Caco-2 (cell line): Measurements from ENCODE around the gene RBFA. TPM values are rescaled to one million over a fixed set of nuclear protein-coding genes. Genes with fewer than 3 reads are reported as not detected.
A peak's percentile ranks its signal among the peaks of the same experiment; 100 is the strongest.

Experiments
- BruUV-seq: library from RNA; stranded (reverse); fragments of 400-500 nt; replicated peaks from 2 replicates; lab custom pipeline; 2021; lab: Mats Ljungman, UMichigan
- CTCF ChIA-PET: fragments of 300-600 bp; sonication (Branson Sonifier 250); formaldehyde crosslinking; loops from one replicate; lab custom pipeline; 2022; ENCODE audit warnings: antibody characterized with exemption; lab: Charles Lee
- POLR2A ChIA-PET: fragments of 300-600 bp; sonication (Branson Sonifier 250); formaldehyde crosslinking; loops from one replicate; lab custom pipeline; 2022; ENCODE audit warnings: antibody characterized with exemption; lab: Charles Lee
- DNase-seq, 2 experiments: peaks; one replicate each; pipeline versions ENCODE4 v3.0.0 to v3.0.0-alpha.2; 2020 to 2022
- H3K27me3 ChIP-seq: replicated peaks from 2 replicates; pipeline ENCODE4 v1.6.0; 2011; ENCODE audit warnings: low read length; ENCODE audit not compliant: control insufficient read depth, insufficient read depth
- H3K36me3 ChIP-seq: 2 replicates; pipeline ENCODE4 v1.5.1; 2011; ENCODE audit warnings: low read length; ENCODE audit not compliant: control insufficient read depth, insufficient read depth
- H3K4me1 ChIP-seq: fragments of 250-450 bp; sonication (Bioruptor Pico); 2 replicates; pipeline ENCODE4 v1.5.1; 2020; ENCODE audit warnings: mild to moderate bottlenecking
- H3K4me3 ChIP-seq: 2 replicates; pipeline ENCODE4 v1.5.1; 2011; ENCODE audit warnings: low read depth, mild to moderate bottlenecking, control low read depth, low read length
- H3K9me3 ChIP-seq: fragments of 250-450 bp; sonication (Bioruptor Pico); 2 replicates; pipeline ENCODE4 v1.5.1; 2020; ENCODE audit warnings: mild to moderate bottlenecking, moderate library complexity
- H3K27ac Mint-ChIP-seq: one replicate; pipeline ENCODE4 v1.8.0; 2022; ENCODE audit warnings: mixed read lengths; ENCODE audit not compliant: unreplicated experiment
- H3K27me3 Mint-ChIP-seq: one replicate; pipeline ENCODE4 v1.8.0; 2022; ENCODE audit warnings: mixed read lengths; ENCODE audit not compliant: insufficient read depth, unreplicated experiment
- H3K36me3 Mint-ChIP-seq: one replicate; pipeline ENCODE4 v1.8.0; 2022; ENCODE audit warnings: mild to moderate bottlenecking, mixed read lengths; ENCODE audit not compliant: insufficient read depth, unreplicated experiment
- H3K4me1 Mint-ChIP-seq: one replicate; pipeline ENCODE4 v1.8.0; 2022; ENCODE audit warnings: low read depth, mixed read lengths; ENCODE audit not compliant: unreplicated experiment
- H3K4me3 Mint-ChIP-seq: one replicate; pipeline ENCODE4 v1.8.0; 2022; ENCODE audit warnings: mild to moderate bottlenecking, moderate library complexity, mixed read lengths; ENCODE audit not compliant: unreplicated experiment
- H3K9me3 Mint-ChIP-seq: one replicate; pipeline ENCODE4 v1.8.0; 2022; ENCODE audit warnings: mixed read lengths; ENCODE audit not compliant: unreplicated experiment
- CTCF ChIP-seq, 2 experiments: fragments of 200-600 bp in 1 of 2; IDR thresholded peaks; 1 replicate in 1 of 2; 2 replicates in 1 of 2; pipeline versions ENCODE4 v1.5.1 to v1.8.0; 2011 to 2022; ENCODE audit warnings: antibody characterized with exemption in 1 of 2, control low read depth in 1 of 2, inconsistent platforms in 1 of 2, low read depth in 1 of 2, low read length in 1 of 2, mild to moderate bottlenecking in 1 of 2, moderate library complexity in 1 of 2; ENCODE audit not compliant: insufficient read depth in 1 of 2, severe bottlenecking in 1 of 2, unreplicated experiment in 1 of 2
- intact Hi-C: fragments of 100-400 bp; cut with micrococcal nuclease; formaldehyde crosslinking; loops from one replicate; pipeline ENCODE4 v1.10.0; 2022; ENCODE audit not compliant: unreplicated experiment
- total RNA-seq: library from RNA; stranded (reverse); gene quantifications from 2 replicates; pipeline ENCODE4 v1.2.3, GENCODE V29; 2022

RBFA gene
- total RNA-seq, 1 experiment from 2014 or later: 19.2 TPM

- no peak for TF ChIP-seq CTCF (IDR thresholded peaks at IDR 0.05; ENCODE audit: insufficient read depth in 1 of 2, low read depth in 1 of 2, low read length in 1 of 2, severe bottlenecking in 1 of 2, unreplicated experiment in 1 of 2)
- Mint-ChIP-seq H3K36me3 (peaks cover 26% of the 10 kb centered on the region), H3K27ac (peak overlapping the region; percentile 35)
Measured at GRCh38 chr18:79986726-79987125, 47.5 kb upstream of the RBFA start.

GRCh38 chr18:79987566-79987965, 46.7 kb upstream of the RBFA start:
- peaks cover 19% of the 10 kb centered on the region for H3K36me3 Mint-ChIP-seq
- H3K4me1 ChIP-seq: no peaks in the 10 kb centered on the region
- TSS peak; percentile 43 for BruUV-seq

More at GRCh38 chr18:79986726-79987125, 47.5 kb upstream of the RBFA start:
- no peak for DNase-seq
- peak overlapping the region; percentile 89; the same call in 1 of the 2 replicates for H3K4me3 ChIP-seq
- ChIA-PET POLR2A (no interaction called here), CTCF (no interaction called here)
- no TSS peak for BruUV-seq
- H3K27me3 ChIP-seq: no peaks in the 10 kb centered on the region
- no peaks in the 10 kb centered on the region for H3K36me3 ChIP-seq
- Mint-ChIP-seq H3K4me1 (no peaks in the 10 kb centered on the region), H3K4me3 (peak overlapping the region; percentile 71), H3K9me3 (no peaks in the 10 kb centered on the region), H3K27me3 (no peaks in the 10 kb centered on the region)
- no peaks in the 10 kb centered on the region for H3K4me1 ChIP-seq
- no peaks in the 10 kb centered on the region for H3K9me3 ChIP-seq
- intact Hi-C loops: no loop called here

GRCh38 chr18:79988071-79988450, 46.2 kb upstream of the RBFA start:
- Histone ChIP-seq H3K4me1 (no peaks in the 10 kb centered on the region), H3K9me3 (no peaks in the 10 kb centered on the region), H3K27me3 (no peaks in the 10 kb centered on the region), H3K4me3 (peak overlapping the region; percentile 89), H3K36me3 (no peaks in the 10 kb centered on the region)
- ChIA-PET CTCF (no interaction called here), POLR2A (no interaction called here)
- TF ChIP-seq CTCF (IDR thresholded peaks at IDR 0.05; ENCODE audit: insufficient read depth in 1 of 2, low read depth in 1 of 2, low read length in 1 of 2, severe bottlenecking in 1 of 2, unreplicated experiment in 1 of 2): peak in 1 of 2 experiments; percentile 14
- Mint-ChIP-seq H3K27me3 (no peaks in the 10 kb centered on the region), H3K9me3 (no peaks in the 10 kb centered on the region), H3K4me3 (peak overlapping the region; percentile 71), H3K27ac (peak overlapping the region; percentile 35), H3K36me3 (peaks cover 18% of the 10 kb centered on the region), H3K4me1 (peaks cover 6% of the 10 kb centered on the region)
- DNase-seq: peak; percentile 53 to 65
- BruUV-seq: no TSS peak
- intact Hi-C loops: loop anchor here (1.0 kb wide), 1 partner anchor 23 kb away; no protein-coding TSS in a partner anchor

More at GRCh38 chr18:79987566-79987965, 46.7 kb upstream of the RBFA start:
- TF ChIP-seq CTCF (IDR thresholded peaks at IDR 0.05; ENCODE audit: insufficient read depth in 1 of 2, low read depth in 1 of 2, low read length in 1 of 2, severe bottlenecking in 1 of 2, unreplicated experiment in 1 of 2): no peak
- no peaks in the 10 kb centered on the region for H3K9me3 ChIP-seq
- peak overlapping the region; percentile 89 for H3K4me3 ChIP-seq
- H3K4me1 Mint-ChIP-seq: peaks cover under 1% of the 10 kb centered on the region
- POLR2A ChIA-PET: no interaction called here
- peak overlapping the region; percentile 35 for H3K27ac Mint-ChIP-seq
- H3K9me3 Mint-ChIP-seq: no peaks in the 10 kb centered on the region
- peak overlapping the region; percentile 71 for H3K4me3 Mint-ChIP-seq
- no peak for DNase-seq
- intact Hi-C loops: no loop called here
- no peaks in the 10 kb centered on the region for H3K36me3 ChIP-seq
- CTCF ChIA-PET: no interaction called here
- H3K27me3 Mint-ChIP-seq: no peaks in the 10 kb centered on the region
- H3K27me3 ChIP-seq: no peaks in the 10 kb centered on the region
